ENCODE measurements around the gene TEX22.

TEX22 gene

DNA sequence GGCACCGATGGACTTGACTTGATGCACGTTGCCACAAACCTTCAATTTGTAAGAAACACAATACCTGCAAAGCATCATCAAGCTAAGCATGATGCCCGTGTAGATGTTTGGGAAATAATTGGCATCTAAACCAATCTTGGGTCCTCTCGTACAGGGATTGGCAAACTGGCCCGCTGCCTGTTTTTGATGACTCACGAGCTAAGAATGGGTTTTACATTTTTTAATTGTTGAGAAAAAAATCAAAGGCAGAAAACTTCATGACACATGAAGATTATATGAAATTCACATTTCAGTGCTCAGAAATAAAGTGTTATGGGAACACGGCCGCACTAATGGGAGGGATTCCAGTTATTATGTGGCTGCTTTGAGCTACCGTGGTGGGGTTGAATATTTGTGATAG is 32.2 kb downstream of the TEX22 start:
- Histone ChIP-seq H3K9me3 (ENCODE audit: control extremely low read depth in 1 of 5, control insufficient read depth in 4 of 5, insufficient read depth in 2 of 5, low read depth in 1 of 5, low read length in 4 of 5) (peaks cover 0 to 7% (median 0%) of the 10 kb centered on the region in 5 experiments), H3K4me3 (ENCODE audit: control insufficient read depth in 1 of 7, extremely low read depth in 1 of 7, insufficient read depth in 4 of 7, low read depth in 2 of 7, low read length in 6 of 7) (no peak overlapping the region), H3K27ac (ENCODE audit: insufficient read depth in 1 of 2, low read depth in 1 of 2, low read length in 2 of 2, poor library complexity in 1 of 2, severe bottlenecking in 2 of 2) (no peak overlapping the region), H3K27me3 (replicated peaks in 2 of 5; ENCODE audit: control insufficient read depth in 4 of 5, insufficient read depth in 5 of 5, low read length in 4 of 5) (no peaks in the 10 kb centered on the region), H3K4me1 (ENCODE audit: control extremely low read depth in 1 of 4, control insufficient read depth in 4 of 4, insufficient read depth in 4 of 4, low read length in 3 of 4) (no peaks in the 10 kb centered on the region), H3K36me3 (ENCODE audit: control insufficient read depth in 4 of 4, insufficient read depth in 4 of 4, low read length in 3 of 4) (peaks cover 0 to 56% (median 33%) of the 10 kb centered on the region in 4 experiments)
- 80% methylated on average over 5 of the region's 9 CpGs for WGBS (ENCODE audit: insufficient coverage)
- POLR2A ChIA-PET = no interaction called here
- no peak for DNase-seq
- CTCF ChIA-PET = interaction anchor here (1.3 to 1.9 kb wide), 3 partner anchors 27 to 59 kb away, joined by 4 to 8 read pairs (median 5); no protein-coding TSS in a partner anchor

DNA sequence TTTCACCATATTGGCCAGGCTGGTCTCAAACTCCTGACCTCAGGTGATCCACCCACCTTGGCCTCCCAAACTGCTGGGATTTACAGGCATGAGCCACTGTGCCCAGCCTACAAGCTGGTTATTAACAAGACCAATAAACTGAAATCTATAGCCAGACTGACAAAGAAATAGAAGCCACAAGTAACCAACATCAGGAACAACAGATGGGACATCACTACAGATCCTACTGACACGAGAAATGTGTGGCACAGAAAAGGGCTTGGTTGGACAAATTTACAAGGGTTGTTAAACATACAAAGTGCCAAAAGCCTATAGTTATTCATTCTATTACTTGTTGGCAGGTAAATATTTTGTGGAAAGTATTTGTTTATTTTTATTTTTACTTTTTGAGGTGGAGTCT is 32.9 kb downstream of the TEX22 start:
- Histone ChIP-seq H3K27me3 (replicated peaks in 2 of 5; ENCODE audit: control insufficient read depth in 4 of 5, insufficient read depth in 5 of 5, low read length in 4 of 5) (no peaks in the 10 kb centered on the region), H3K4me1 (ENCODE audit: control extremely low read depth in 1 of 4, control insufficient read depth in 4 of 4, insufficient read depth in 4 of 4, low read length in 3 of 4) (no peaks in the 10 kb centered on the region), H3K27ac (ENCODE audit: insufficient read depth in 1 of 2, low read depth in 1 of 2, low read length in 2 of 2, poor library complexity in 1 of 2, severe bottlenecking in 2 of 2) (no peak overlapping the region), H3K36me3 (ENCODE audit: control insufficient read depth in 4 of 4, insufficient read depth in 4 of 4, low read length in 3 of 4) (peaks cover 0 to 50% (median 32%) of the 10 kb centered on the region in 4 experiments), H3K9me3 (ENCODE audit: control extremely low read depth in 1 of 5, control insufficient read depth in 4 of 5, insufficient read depth in 2 of 5, low read depth in 1 of 5, low read length in 4 of 5) (peaks cover 0 to 7% (median 0%) of the 10 kb centered on the region in 5 experiments), H3K4me3 (ENCODE audit: control insufficient read depth in 1 of 7, extremely low read depth in 1 of 7, insufficient read depth in 4 of 7, low read depth in 2 of 7, low read length in 6 of 7) (no peak overlapping the region)
- DNase-seq = no peak
- no CpG with 5 or more reads among the region's 1 CpG for WGBS (ENCODE audit: insufficient coverage)
- ChIA-PET CTCF (interaction anchor here (1.3 to 1.9 kb wide), 3 partner anchors 27 to 58 kb away, joined by 4 to 8 read pairs (median 5); no protein-coding TSS in a partner anchor), POLR2A (no interaction called here)

DNA sequence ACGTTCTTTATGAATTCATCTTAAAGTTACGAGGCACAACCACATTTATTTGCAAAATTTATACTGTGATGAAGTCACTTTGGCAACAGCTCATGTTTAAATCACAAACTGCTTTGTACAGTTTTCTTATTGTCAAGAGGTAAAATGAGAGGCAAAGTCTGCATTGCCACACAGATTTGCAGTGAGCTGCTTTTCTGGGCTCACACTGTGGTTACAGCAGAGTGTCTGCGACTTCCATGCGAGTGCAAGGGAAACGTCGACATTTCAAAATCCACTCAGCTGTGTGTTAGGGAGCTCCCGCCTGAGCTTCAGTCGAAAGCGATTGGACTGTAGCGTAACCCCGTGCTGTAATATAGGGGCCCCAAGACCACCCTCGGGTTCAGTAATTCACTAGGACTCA is 34.3 kb downstream of the TEX22 start:
- ChIA-PET POLR2A (no interaction called here), CTCF (interaction anchor here (1.2 kb wide), 1 partner anchor 12 kb away, joined by 3 read pairs; no protein-coding TSS in a partner anchor)
- Histone ChIP-seq H3K36me3 (ENCODE audit: control insufficient read depth in 4 of 4, insufficient read depth in 4 of 4, low read length in 3 of 4) (peaks cover 2 to 49% (median 27%) of the 10 kb centered on the region in 4 experiments), H3K4me3 (ENCODE audit: control insufficient read depth in 1 of 7, extremely low read depth in 1 of 7, insufficient read depth in 4 of 7, low read depth in 2 of 7, low read length in 6 of 7) (no peak overlapping the region), H3K9me3 (ENCODE audit: control extremely low read depth in 1 of 5, control insufficient read depth in 4 of 5, insufficient read depth in 2 of 5, low read depth in 1 of 5, low read length in 4 of 5) (peaks cover 0 to 2% (median 0%) of the 10 kb centered on the region in 5 experiments), H3K27ac (ENCODE audit: insufficient read depth in 1 of 2, low read depth in 1 of 2, low read length in 2 of 2, poor library complexity in 1 of 2, severe bottlenecking in 2 of 2) (no peak overlapping the region), H3K27me3 (replicated peaks in 2 of 5; ENCODE audit: control insufficient read depth in 4 of 5, insufficient read depth in 5 of 5, low read length in 4 of 5) (no peaks in the 10 kb centered on the region), H3K4me1 (ENCODE audit: control extremely low read depth in 1 of 4, control insufficient read depth in 4 of 4, insufficient read depth in 4 of 4, low read length in 3 of 4) (no peaks in the 10 kb centered on the region)
- 97% methylated on average over 10 of the region's 12 CpGs for WGBS (ENCODE audit: insufficient coverage)
- no peak for DNase-seq

DNA sequence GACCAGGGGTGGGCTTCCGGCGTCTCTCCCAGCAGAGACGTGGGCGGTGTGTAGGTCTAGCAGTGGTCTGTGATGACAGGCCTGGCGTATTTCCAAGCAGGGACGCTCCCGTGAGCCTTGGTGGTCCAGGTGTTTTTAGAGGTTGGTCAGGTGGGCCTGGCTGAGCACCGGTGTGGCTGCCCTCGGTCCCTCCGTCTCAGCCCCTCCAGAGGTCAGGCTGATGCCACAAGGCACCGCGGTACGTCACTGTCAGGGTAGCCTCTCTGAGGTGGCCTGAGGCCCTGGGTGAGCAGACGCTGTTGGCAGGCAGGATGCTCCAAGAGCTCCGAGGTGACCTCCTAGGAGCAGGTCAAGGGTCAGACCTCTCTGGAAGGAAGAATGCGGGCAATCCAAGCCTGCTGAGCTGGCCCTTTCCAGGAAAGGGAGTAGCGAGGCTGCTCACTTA is 34.8 kb downstream of the TEX22 start:
- peaks cover 0 to 2% (median 0%) of the 10 kb centered on the region in 5 experiments for H3K9me3 ChIP-seq (ENCODE audit: control extremely low read depth in 1 of 5, control insufficient read depth in 4 of 5, insufficient read depth in 2 of 5, low read depth in 1 of 5, low read length in 4 of 5)
- H3K27ac ChIP-seq (ENCODE audit: insufficient read depth in 1 of 2, low read depth in 1 of 2, low read length in 2 of 2, poor library complexity in 1 of 2, severe bottlenecking in 2 of 2) = no peak overlapping the region
- 93% methylated on average over 17 of the region's 17 CpGs for WGBS (ENCODE audit: insufficient coverage)
- DNase-seq = no peak
- H3K36me3 ChIP-seq (ENCODE audit: control insufficient read depth in 4 of 4, insufficient read depth in 4 of 4, low read length in 3 of 4) = peaks cover 2 to 52% (median 24%) of the 10 kb centered on the region in 4 experiments
- no peaks in the 10 kb centered on the region for H3K27me3 ChIP-seq (replicated peaks in 2 of 5; ENCODE audit: control insufficient read depth in 4 of 5, insufficient read depth in 5 of 5, low read length in 4 of 5)
- H3K4me1 ChIP-seq (ENCODE audit: control extremely low read depth in 1 of 4, control insufficient read depth in 4 of 4, insufficient read depth in 4 of 4, low read length in 3 of 4) = no peaks in the 10 kb centered on the region
- ChIA-PET POLR2A (no interaction called here), CTCF (interaction anchor here (1.1 to 2.4 kb wide), 3 partner anchors 12 to 62 kb away, joined by 3 to 6 read pairs (median 5); no protein-coding TSS in a partner anchor)
- H3K4me3 ChIP-seq (ENCODE audit: control insufficient read depth in 1 of 7, extremely low read depth in 1 of 7, insufficient read depth in 4 of 7, low read depth in 2 of 7, low read length in 6 of 7) = no peak overlapping the region

DNA sequence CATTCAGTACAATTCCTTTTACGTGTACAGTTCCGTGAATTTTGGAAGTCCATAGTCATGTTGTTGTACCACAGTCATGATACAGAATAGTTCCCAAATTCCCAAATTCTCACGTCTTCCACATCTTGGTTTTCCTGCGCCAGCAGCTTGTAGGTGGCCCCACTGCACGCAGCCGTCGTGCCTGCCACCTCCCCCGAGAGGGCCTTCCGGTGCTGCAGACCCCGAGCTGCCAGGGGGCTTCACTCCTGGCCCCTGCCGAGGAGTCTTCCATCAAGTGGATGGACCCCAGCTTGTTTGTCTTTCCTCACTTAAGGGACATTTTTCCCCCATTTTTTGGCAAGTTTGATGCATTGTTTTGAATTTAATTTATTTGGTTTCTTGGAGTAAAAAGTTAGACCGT is 38.1 kb downstream of the TEX22 start:
- H3K27ac ChIP-seq (ENCODE audit: insufficient read depth in 1 of 2, low read depth in 1 of 2, low read length in 2 of 2, poor library complexity in 1 of 2, severe bottlenecking in 2 of 2) = no peak overlapping the region
- peaks cover 0 to 2% (median 0%) of the 10 kb centered on the region in 5 experiments for H3K9me3 ChIP-seq (ENCODE audit: control extremely low read depth in 1 of 5, control insufficient read depth in 4 of 5, insufficient read depth in 2 of 5, low read depth in 1 of 5, low read length in 4 of 5)
- CTCF ChIA-PET = interaction anchor here (1.1 to 3.7 kb wide), 6 partner anchors 9 to 50 kb away, joined by 3 to 11 read pairs (median 4); no protein-coding TSS in a partner anchor
- POLR2A ChIA-PET = no interaction called here
- peaks cover 2 to 58% (median 26%) of the 10 kb centered on the region in 4 experiments for H3K36me3 ChIP-seq (ENCODE audit: control insufficient read depth in 4 of 4, insufficient read depth in 4 of 4, low read length in 3 of 4)
- DNase-seq = no peak
- no peak overlapping the region for H3K4me3 ChIP-seq (ENCODE audit: control insufficient read depth in 1 of 7, extremely low read depth in 1 of 7, insufficient read depth in 4 of 7, low read depth in 2 of 7, low read length in 6 of 7)
- no peaks in the 10 kb centered on the region for H3K4me1 ChIP-seq (ENCODE audit: control extremely low read depth in 1 of 4, control insufficient read depth in 4 of 4, insufficient read depth in 4 of 4, low read length in 3 of 4)
- no peaks in the 10 kb centered on the region for H3K27me3 ChIP-seq (replicated peaks in 2 of 5; ENCODE audit: control insufficient read depth in 4 of 5, insufficient read depth in 5 of 5, low read length in 4 of 5)
- WGBS (ENCODE audit: insufficient coverage) = 90% methylated on average over 11 of the region's 12 CpGs

DNA sequence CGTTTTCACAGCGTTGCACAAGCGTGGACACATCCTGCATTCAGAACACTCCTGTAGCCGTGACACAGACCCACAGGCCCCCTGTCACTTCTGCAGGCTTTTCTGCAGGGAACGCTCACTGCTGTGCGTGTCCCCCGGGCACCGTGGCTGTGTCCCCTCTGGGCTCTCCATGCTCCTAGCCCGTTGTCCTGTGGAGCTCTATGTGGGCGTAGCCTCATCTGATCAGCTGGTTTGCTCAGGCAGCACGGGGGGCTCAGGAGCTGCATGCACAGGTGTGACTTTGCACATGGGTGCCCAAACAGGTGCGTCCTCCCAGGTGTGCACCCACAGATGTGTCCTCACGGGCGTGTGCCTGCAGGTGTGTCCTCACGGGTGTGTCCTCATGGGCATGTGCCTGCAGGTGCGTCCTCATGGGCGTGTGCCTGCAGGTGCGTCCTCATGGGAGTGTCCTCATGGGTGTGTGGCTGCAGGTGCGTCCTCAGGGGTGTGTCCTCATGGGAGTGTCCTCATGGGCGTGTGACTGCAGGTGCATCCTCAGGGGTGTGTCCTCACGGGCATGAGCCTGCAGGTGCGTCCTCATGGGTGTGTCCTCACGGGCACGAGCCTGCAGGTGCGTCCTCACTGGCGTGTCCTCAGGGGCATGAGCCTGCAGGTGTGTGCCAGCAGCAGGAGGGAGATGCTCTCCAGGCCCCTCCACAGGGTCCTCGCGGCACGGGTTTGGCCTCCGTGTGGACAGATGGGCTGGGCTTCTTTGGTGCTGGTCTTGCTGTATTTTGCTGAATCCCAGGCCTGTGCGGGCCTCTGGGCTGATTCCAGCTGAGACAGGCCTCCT is 38.8 kb downstream of the TEX22 start:
- DNase-seq = no peak
- H3K36me3 ChIP-seq (ENCODE audit: control insufficient read depth in 4 of 4, insufficient read depth in 4 of 4, low read length in 3 of 4) = peaks cover 2 to 53% (median 25%) of the 10 kb centered on the region in 4 experiments
- H3K9me3 ChIP-seq (ENCODE audit: control extremely low read depth in 1 of 5, control insufficient read depth in 4 of 5, insufficient read depth in 2 of 5, low read depth in 1 of 5, low read length in 4 of 5) = peaks cover 0 to 2% (median 0%) of the 10 kb centered on the region in 5 experiments
- CTCF ChIA-PET = interaction anchor here (0.7 to 3.7 kb wide), 7 partner anchors 8 to 49 kb away, joined by 3 to 11 read pairs (median 3); no protein-coding TSS in a partner anchor
- H3K4me3 ChIP-seq (ENCODE audit: control insufficient read depth in 1 of 7, extremely low read depth in 1 of 7, insufficient read depth in 4 of 7, low read depth in 2 of 7, low read length in 6 of 7) = no peak overlapping the region
- 96% methylated on average over 27 of the region's 31 CpGs for WGBS (ENCODE audit: insufficient coverage)
- H3K4me1 ChIP-seq (ENCODE audit: control extremely low read depth in 1 of 4, control insufficient read depth in 4 of 4, insufficient read depth in 4 of 4, low read length in 3 of 4) = no peaks in the 10 kb centered on the region
- POLR2A ChIA-PET = no interaction called here
- no peaks in the 10 kb centered on the region for H3K27me3 ChIP-seq (replicated peaks in 2 of 5; ENCODE audit: control insufficient read depth in 4 of 5, insufficient read depth in 5 of 5, low read length in 4 of 5)
- no peak overlapping the region for H3K27ac ChIP-seq (ENCODE audit: insufficient read depth in 1 of 2, low read depth in 1 of 2, low read length in 2 of 2, poor library complexity in 1 of 2, severe bottlenecking in 2 of 2)
